ENCODE results near the gene MAN1C1.

- TF ChIP-seq POLR2A (IDR thresholded peaks at IDR 0.05; ENCODE audit: low read depth, low read length) (no peak), POLR2AphosphoS5 (IDR thresholded peaks at IDR 0.05; ENCODE audit: low read depth, low read length) (no peak)
These were observed 106.8 kb downstream of the MAN1C1 start for GRCh38 chr1:25723250-25723880.

All from GM12892 (cell line).